SK-N-SH treated with all-trans-retinoic acid at 6 μM for 48 hours (cell line): Measurements from ENCODE around the gene SPOCD1.

Source experiments
- ESRRG ChIP-seq: fragments of 250-450 bp; sonication (Bioruptor Pico); IDR thresholded peaks from 2 replicates; pipeline ENCODE4 v1.6.1; 2021; ENCODE audit warnings: mild to moderate bottlenecking
- GLIS3 ChIP-seq: fragments of 250-450 bp; sonication (Bioruptor Pico); IDR thresholded peaks from 2 replicates; pipeline ENCODE4 v1.5.0; 2020; ENCODE audit warnings: mild to moderate bottlenecking, moderate library complexity
- OSR1 ChIP-seq: fragments of 250-450 bp; sonication (Bioruptor Pico); IDR thresholded peaks from 2 replicates; pipeline ENCODE4 v1.8.0; 2022; ENCODE audit warnings: moderate library complexity, mild to moderate bottlenecking, inconsistent platforms
- PATZ1 ChIP-seq: fragments of 250-450 bp; sonication (Bioruptor Pico); IDR thresholded peaks from 2 replicates; pipeline ENCODE4 v1.8.0; 2020; ENCODE audit warnings: mild to moderate bottlenecking, moderate library complexity, borderline replicate concordance
- PPARA ChIP-seq: fragments of 250-450 bp; sonication (Bioruptor Pico); IDR thresholded peaks from 2 replicates; pipeline ENCODE4 v1.5.0; 2020; ENCODE audit warnings: mild to moderate bottlenecking, borderline replicate concordance
- ZNF8 ChIP-seq: fragments of 450-650 bp; formaldehyde crosslinking; IDR thresholded peaks from 2 replicates; pipeline ENCODE4 v1.5.0; 2020; ENCODE audit warnings: mild to moderate bottlenecking, moderate library complexity

Gene SPOCD1

DNA sequence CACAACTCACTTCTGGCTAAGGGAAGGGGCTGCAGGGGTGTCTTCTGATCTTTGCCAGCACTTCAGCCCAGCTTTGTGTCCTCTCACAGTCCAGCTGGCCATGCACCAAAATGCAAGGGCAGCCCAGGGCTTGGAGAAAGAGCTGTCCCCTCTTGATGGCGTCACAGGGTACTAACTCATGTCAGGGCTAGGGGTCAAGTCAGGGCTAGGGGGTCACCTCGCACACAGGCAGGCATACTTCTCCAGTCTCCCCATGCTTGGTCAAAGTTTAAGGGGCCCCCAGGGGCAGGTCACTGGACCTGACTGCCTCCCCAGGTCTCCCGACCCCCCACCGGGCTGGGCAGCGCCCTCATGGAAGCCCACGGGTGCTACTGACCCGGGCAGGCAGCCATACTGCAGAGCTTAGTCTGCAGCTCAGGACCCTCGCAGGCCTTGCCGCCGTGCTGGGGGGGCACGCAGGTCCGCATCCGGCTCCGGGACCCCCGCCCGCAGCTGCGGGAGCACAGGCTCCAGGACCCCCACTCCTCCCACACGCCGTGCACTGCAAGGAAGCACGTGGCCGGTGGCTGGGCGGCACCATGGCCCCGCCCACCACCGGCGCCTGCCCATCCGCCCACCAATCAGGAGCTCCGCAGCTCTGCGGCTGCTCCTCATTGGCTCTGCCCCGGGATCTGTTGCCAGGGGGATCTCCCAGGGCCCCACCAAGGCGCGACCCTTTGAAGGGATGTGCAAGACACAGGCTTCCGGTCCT is 73.2 kb downstream of the SPOCD1 start (continued):
- TF ChIP-seq ESRRG (CRISPR knock-in tag) (no peak), OSR1 (CRISPR knock-in tag) (no peak), ZNF8 (CRISPR knock-in tag) (no peak), GLIS3 (CRISPR knock-in tag) (no peak), PPARA (no peak), PATZ1 (CRISPR knock-in tag) (no peak)
